ENCODE measurements around the gene IKBKG. TPM values are rescaled to one million over a fixed set of nuclear protein-coding genes. Genes with fewer than 3 reads are reported as not detected.

IKBKG gene
- total and polyA plus RNA-seq, 4 experiments from 2014 or later, result 28.2 to 44.7 (median 39.5) TPM

- Histone ChIP-seq H3K4me1 (ENCODE audit: insufficient read depth, low read length) (peaks cover 23% of the 10 kb centered on the region), H3K9me3 (ENCODE audit: control insufficient read depth in 1 of 2, low read length in 2 of 2) (no peaks in the 10 kb centered on the region), H3K36me3 (ENCODE audit: insufficient read depth, low read length) (no peaks in the 10 kb centered on the region), H3K27ac (ENCODE audit: low read depth, low read length) (no peak overlapping the region), H3K4me3 (ENCODE audit: low read length in 2 of 2) (no peak overlapping the region), H3K27me3 (ENCODE audit: insufficient read depth, low read length) (no peaks in the 10 kb centered on the region)
- H3K9me3 Mint-ChIP-seq, result no peaks in the 10 kb centered on the region
- no peak for DNase-seq
- H3K4me3 Mint-ChIP-seq, result peak overlapping the region in 5 of 8 donors; percentile 6 to 62 (median 39)
- peaks cover 11 to 23% (median 16%) of the 10 kb centered on the region in 4 donors for H3K4me1 Mint-ChIP-seq
- CTCF ChIA-PET (ENCODE audit: partially characterized antibody), result interaction anchor here (0.7 to 1.7 kb wide), 4 partner anchors 11 to 127 kb away, joined by 3 to 11 read pairs (median 4); partner anchors contain the start of genes RPL10 and SLC10A3
- H3K27me3 Mint-ChIP-seq, result no peaks in the 10 kb centered on the region
- H3K27ac Mint-ChIP-seq, result peak overlapping the region in 6 of 7 donors; percentile 2 to 81 (median 48)
- H3K36me3 Mint-ChIP-seq, result no peaks in the 10 kb centered on the region
- intact Hi-C loops (cut with micrococcal nuclease), result no loop called here
- POLR2A ChIA-PET (ENCODE audit: partially characterized antibody), result interaction anchor here (0.8 to 3.2 kb wide), 6 partner anchors 10 to 127 kb away, joined by 3 to 31 read pairs (median 8); partner anchors contain the start of genes ATP6AP1, FAM3A, RPL10 and SLC10A3
These were observed 21.6 kb upstream of the IKBKG start for GRCh38 chrX:154525606-154526490.

- CTCF ChIA-PET (ENCODE audit: partially characterized antibody), result interaction anchor here (0.7 to 1.7 kb wide), 18 partner anchors 8 to 583 kb away, joined by 3 to 11 read pairs (median 4); partner anchors contain the start of genes FAM3A, RENBP, RPL10 and SLC10A3
- Histone ChIP-seq H3K36me3 (ENCODE audit: insufficient read depth, low read length) (no peaks in the 10 kb centered on the region), H3K4me1 (ENCODE audit: insufficient read depth, low read length) (peaks cover 23% of the 10 kb centered on the region), H3K4me3 (ENCODE audit: low read length in 2 of 2) (no peak overlapping the region), H3K9me3 (ENCODE audit: control insufficient read depth in 1 of 2, low read length in 2 of 2) (no peaks in the 10 kb centered on the region), H3K27me3 (ENCODE audit: insufficient read depth, low read length) (no peaks in the 10 kb centered on the region), H3K27ac (ENCODE audit: low read depth, low read length) (peak overlapping the region; percentile 31)
- H3K4me1 Mint-ChIP-seq, result peaks cover 11 to 23% (median 16%) of the 10 kb centered on the region in 4 donors
- peaks cover 0 to 2% (median 0%) of the 10 kb centered on the region in 8 donors for H3K9me3 Mint-ChIP-seq
- peaks cover 0 to 4% of the 10 kb centered on the region in 2 donors for H3K36me3 Mint-ChIP-seq
- no peaks in the 10 kb centered on the region for H3K27me3 Mint-ChIP-seq
- peak overlapping the region in 6 of 7 donors; percentile 22 to 77 (median 68) for H3K27ac Mint-ChIP-seq
- intact Hi-C loops (cut with micrococcal nuclease), result no loop called here
- POLR2A ChIA-PET (ENCODE audit: partially characterized antibody), result interaction anchor here (0.6 to 3.2 kb wide), 17 partner anchors 11 to 600 kb away, joined by 3 to 31 read pairs (median 3); partner anchors contain the start of genes ATP6AP1, FAM3A, IKBKG and LAGE3
- H3K4me3 Mint-ChIP-seq, result peak overlapping the region in 5 of 8 donors; percentile 12 to 63 (median 52)
- DNase-seq, result peak; percentile 43 to 65 (median 47)
These were observed 20.3 kb upstream of the IKBKG start for GRCh38 chrX:154526901-154527675.

GRCh38 chrX:154529206-154529612, 18.2 kb upstream of the IKBKG start:
- Mint-ChIP-seq H3K9me3 (peaks cover 0 to 2% (median 0%) of the 10 kb centered on the region in 8 donors), H3K36me3 (peaks cover 0 to 6% of the 10 kb centered on the region in 2 donors), H3K4me1 (peaks cover 11 to 28% (median 16%) of the 10 kb centered on the region in 4 donors), H3K4me3 (peak overlapping the region in 1 of 8 donors; percentile 31), H3K27ac (no peak overlapping the region), H3K27me3 (no peaks in the 10 kb centered on the region)
- ChIA-PET CTCF (ENCODE audit: partially characterized antibody) (interaction anchor here (0.7 to 1.3 kb wide), 2 partner anchors 34 to 516 kb away, joined by 4 to 5 read pairs; no protein-coding TSS in a partner anchor), POLR2A (ENCODE audit: partially characterized antibody) (interaction anchor here (1.2 kb wide), 1 partner anchor 70 kb away, joined by 4 read pairs; no protein-coding TSS in a partner anchor)
- DNase-seq, result no peak
- Histone ChIP-seq H3K27me3 (ENCODE audit: insufficient read depth, low read length) (no peaks in the 10 kb centered on the region), H3K36me3 (ENCODE audit: insufficient read depth, low read length) (no peaks in the 10 kb centered on the region), H3K4me3 (ENCODE audit: low read length in 2 of 2) (no peak overlapping the region), H3K9me3 (ENCODE audit: control insufficient read depth in 1 of 2, low read length in 2 of 2) (no peaks in the 10 kb centered on the region), H3K4me1 (ENCODE audit: insufficient read depth, low read length) (peaks cover 23% of the 10 kb centered on the region), H3K27ac (ENCODE audit: low read depth, low read length) (no peak overlapping the region)
- intact Hi-C loops (cut with micrococcal nuclease), result no loop called here

- intact Hi-C loops (cut with micrococcal nuclease), result no loop called here
- H3K9me3 Mint-ChIP-seq, result peaks cover 0 to 2% (median 0%) of the 10 kb centered on the region in 8 donors
- Histone ChIP-seq H3K4me1 (ENCODE audit: insufficient read depth, low read length) (peaks cover 28% of the 10 kb centered on the region), H3K27me3 (ENCODE audit: insufficient read depth, low read length) (no peaks in the 10 kb centered on the region), H3K27ac (ENCODE audit: low read depth, low read length) (no peak overlapping the region), H3K4me3 (ENCODE audit: low read length in 2 of 2) (no peak overlapping the region), H3K36me3 (ENCODE audit: insufficient read depth, low read length) (peaks cover 3% of the 10 kb centered on the region), H3K9me3 (ENCODE audit: control insufficient read depth in 1 of 2, low read length in 2 of 2) (no peaks in the 10 kb centered on the region)
- H3K36me3 Mint-ChIP-seq, result peaks cover 0 to 13% of the 10 kb centered on the region in 2 donors
- no peaks in the 10 kb centered on the region for H3K27me3 Mint-ChIP-seq
- H3K27ac Mint-ChIP-seq, result peak overlapping the region in 1 of 7 donors; percentile 25
- no peak for DNase-seq
- CTCF ChIA-PET (ENCODE audit: partially characterized antibody), result interaction anchor here (1.3 kb wide), 1 partner anchor 517 kb away, joined by 4 read pairs; no protein-coding TSS in a partner anchor
- H3K4me3 Mint-ChIP-seq, result no peak overlapping the region
- peaks cover 13 to 37% (median 22%) of the 10 kb centered on the region in 4 donors for H3K4me1 Mint-ChIP-seq
- POLR2A ChIA-PET (ENCODE audit: partially characterized antibody), result interaction anchor here (1.2 kb wide), 1 partner anchor 71 kb away, joined by 4 read pairs; no protein-coding TSS in a partner anchor
These were observed 17.1 kb upstream of the IKBKG start for GRCh38 chrX:154530286-154530685.

GRCh38 chrX:154531626-154532025, 15.8 kb upstream of the IKBKG start:
- DNase-seq, result no peak
- H3K27ac ChIP-seq (ENCODE audit: low read depth, low read length), result no peak overlapping the region
- ChIA-PET POLR2A (ENCODE audit: partially characterized antibody) (interaction anchor here (0.6 to 6.5 kb wide), 2 partner anchors 15 to 133 kb away, joined by 3 to 56 read pairs; partner anchors contain the start of gene RPL10), CTCF (ENCODE audit: partially characterized antibody) (interaction anchor here (0.8 to 1.8 kb wide), 2 partner anchors 519 to 584 kb away, joined by 3 to 6 read pairs; no protein-coding TSS in a partner anchor)
- peaks cover 5 to 24% (median 12%) of the 10 kb centered on the region in 4 donors for H3K4me1 Mint-ChIP-seq
- H3K4me3 ChIP-seq (ENCODE audit: low read length in 2 of 2), result no peak overlapping the region
- no peaks in the 10 kb centered on the region for H3K27me3 Mint-ChIP-seq
- H3K36me3 ChIP-seq (ENCODE audit: insufficient read depth, low read length), result peaks cover 3% of the 10 kb centered on the region
- no peaks in the 10 kb centered on the region for H3K9me3 ChIP-seq (ENCODE audit: control insufficient read depth in 1 of 2, low read length in 2 of 2)
- H3K36me3 Mint-ChIP-seq, result peaks cover 0 to 13% of the 10 kb centered on the region in 2 donors
- H3K27ac Mint-ChIP-seq, result no peak overlapping the region
- no peaks in the 10 kb centered on the region for H3K27me3 ChIP-seq (ENCODE audit: insufficient read depth, low read length)
- peaks cover 0 to 2% (median 0%) of the 10 kb centered on the region in 8 donors for H3K9me3 Mint-ChIP-seq
- H3K4me1 ChIP-seq (ENCODE audit: insufficient read depth, low read length), result peaks cover 17% of the 10 kb centered on the region
- intact Hi-C loops (cut with micrococcal nuclease), result no loop called here
- no peak overlapping the region for H3K4me3 Mint-ChIP-seq

GRCh38 chrX:154532690-154533089, 14.7 kb upstream of the IKBKG start:
- H3K9me3 Mint-ChIP-seq, result peaks cover 0 to 2% (median 0%) of the 10 kb centered on the region in 8 donors
- no peak for DNase-seq
- no peak overlapping the region for H3K27ac Mint-ChIP-seq
- Histone ChIP-seq H3K27me3 (ENCODE audit: insufficient read depth, low read length) (no peaks in the 10 kb centered on the region), H3K4me1 (ENCODE audit: insufficient read depth, low read length) (peaks cover 8% of the 10 kb centered on the region), H3K27ac (ENCODE audit: low read depth, low read length) (no peak overlapping the region), H3K36me3 (ENCODE audit: insufficient read depth, low read length) (peaks cover 3% of the 10 kb centered on the region), H3K9me3 (ENCODE audit: control insufficient read depth in 1 of 2, low read length in 2 of 2) (no peaks in the 10 kb centered on the region), H3K4me3 (ENCODE audit: low read length in 2 of 2) (no peak overlapping the region)
- H3K4me3 Mint-ChIP-seq, result no peak overlapping the region
- peaks cover 2 to 14% (median 5%) of the 10 kb centered on the region in 4 donors for H3K4me1 Mint-ChIP-seq
- intact Hi-C loops (cut with micrococcal nuclease), result no loop called here
- H3K27me3 Mint-ChIP-seq, result no peaks in the 10 kb centered on the region
- POLR2A ChIA-PET (ENCODE audit: partially characterized antibody), result interaction anchor here (0.8 to 6.5 kb wide), 3 partner anchors 134 to 607 kb away, joined by 3 to 56 read pairs (median 3); partner anchors contain the start of gene RPL10
- CTCF ChIA-PET (ENCODE audit: partially characterized antibody), result interaction anchor here (0.8 to 5.2 kb wide), 3 partner anchors 134 to 585 kb away, joined by 3 to 26 read pairs (median 6); partner anchors contain the start of gene RPL10
- H3K36me3 Mint-ChIP-seq, result peaks cover 0 to 13% of the 10 kb centered on the region in 2 donors

Measured in CD4-positive, alpha-beta memory T cell (primary cell).